Pancreas (tissue), 10 donors: ENCODE results near the gene MYO9B. TPM values are rescaled to one million over a fixed set of nuclear protein-coding genes. Genes with fewer than 3 reads are reported as not detected.
A peak's percentile ranks its signal among the peaks of the same experiment; 100 is the strongest.

Experiments used
- ATAC-seq, 4 donors: fragments of 200-7000 bp; cut with Tn5 transposase; one replicate each; pipeline versions ENCODE4 v1.8.0 to v1.9.1; 2020; ENCODE audit warnings: mild to moderate bottlenecking in 4 of 4, moderate library complexity in 4 of 4
- DNase-seq, 6 donors: peaks; one replicate each; pipeline ENCODE4 v3.0.0-alpha.2; 2020
- FAIRE-seq: peaks from 2 replicates; lab custom pipeline; 2012; peaks lifted over from hg19 to GRCh38; lab: Jason Lieb, UNC
- H3K27ac ChIP-seq, 4 donors: fragments of 200-600 bp; sonication (generic); 1 replicate in 3 of 4; 2 replicates in 1 of 4; pipeline versions ENCODE4 v1.5.0 to v1.8.0; 2020
- H3K27me3 ChIP-seq, 4 donors: fragments of 200-600 bp; one replicate each; pipeline ENCODE4 v1.8.0; 2021
- H3K36me3 ChIP-seq, 3 donors: fragments of 200-600 bp; sonication (generic) in 1 of 3; one replicate each; pipeline versions ENCODE4 v1.5.0 to v1.8.0; 2020 to 2021
- H3K4me1 ChIP-seq, 3 donors: fragments of 200-600 bp; one replicate each; pipeline ENCODE4 v1.8.0; 2021
- H3K4me3 ChIP-seq, 4 donors: fragments of 200-600 bp; sonication (generic) in 2 of 4; one replicate each; pipeline versions ENCODE4 v1.5.0 to v1.8.0; 2020 to 2021
- H3K9me3 ChIP-seq, 4 donors: fragments of 200-600 bp; one replicate each; pipeline ENCODE4 v1.8.0; 2021
- WGBS, 2 donors: extraction: QIAGEN DNeasy Blood & Tissue Kit; methylation state at CpG; one replicate each; pipeline ENCODE4 v1.1.7; 2013; 5-methylcytosine and 5-hydroxymethylcytosine counted together
- intact Hi-C, 3 donors: fragments of 100-400 bp; cut with DNase I; formaldehyde crosslinking; loops; one replicate each; pipeline versions ENCODE4 v1.11.1 to v1.14.2; 2022
- polyA plus RNA-seq, 2 donors: library from polyadenylated mRNA; stranded (reverse); fragments of 200-250 nt; gene quantifications; one replicate each; pipeline ENCODE4 v1.2.3, GENCODE V29; 2013
- total RNA-seq, 6 donors: library from RNA; stranded (reverse); fragmentation: NEBNext Ultra II Directional in 4 of 6; extraction: Animal tissue kit (Norgen Biotek cat#: 25700) in 4 of 6; gene quantifications; one replicate each; pipeline versions ENCODE4 v1.2.1 to v1.2.4, GENCODE V29; 2021 to 2023
- TF ChIP-seq, protein P1 (sequence below), 4 donors: fragments of 200-600 bp; sonication (generic) in 3 of 4; IDR thresholded peaks; one replicate each; pipeline versions ENCODE4 v1.5.0 to v1.8.0; 2021; ENCODE audit warnings: antibody characterized with exemption in 4 of 4
- donor health status: healthy with polysubstance abuse.
- donor health status: DM: no; HTN: no; CAD: no; lungs with moderate emphysema.
- donor health status: DM: no; HTN: no; CAD: no.
- donor health status: control.
- donor health status: control.
- donor health status: Bipolar disorder and iron deficiency.
- donor health status: DM: yes; HTN: yes; CAD: no.
- donor health status: DM: no; HTN: no; CAD: no.
- donor health status: DM: no; HTN: no; CAD: no.
- donor health status: DM: yes; HTN: yes; CAD: no.

The MYO9B gene
- total and polyA plus RNA-seq, 8 donors, result 16.6 to 53.4 (median 23.4) TPM

DNA sequence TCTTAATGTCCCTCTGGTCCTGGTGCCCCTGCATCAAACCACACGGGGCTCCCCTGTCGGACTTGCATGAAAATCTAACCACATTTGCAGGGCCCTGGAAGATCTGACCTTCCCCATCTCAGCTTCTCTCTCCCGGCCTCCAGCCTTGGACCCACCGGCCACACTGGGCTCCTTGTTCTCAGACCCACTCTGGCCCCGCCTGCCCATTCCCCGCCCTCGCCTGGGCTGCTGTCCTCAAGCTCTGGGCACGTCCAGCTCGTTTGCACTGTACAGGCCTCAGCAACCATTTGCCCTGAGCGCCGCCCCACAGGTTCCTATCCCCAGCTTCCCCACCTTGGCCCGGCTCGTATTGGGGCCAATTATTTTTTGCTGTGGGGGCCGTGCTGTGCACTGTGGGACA lies 10.5 kb downstream of the MYO9B start:
- TF ChIP-seq, protein P1, sequence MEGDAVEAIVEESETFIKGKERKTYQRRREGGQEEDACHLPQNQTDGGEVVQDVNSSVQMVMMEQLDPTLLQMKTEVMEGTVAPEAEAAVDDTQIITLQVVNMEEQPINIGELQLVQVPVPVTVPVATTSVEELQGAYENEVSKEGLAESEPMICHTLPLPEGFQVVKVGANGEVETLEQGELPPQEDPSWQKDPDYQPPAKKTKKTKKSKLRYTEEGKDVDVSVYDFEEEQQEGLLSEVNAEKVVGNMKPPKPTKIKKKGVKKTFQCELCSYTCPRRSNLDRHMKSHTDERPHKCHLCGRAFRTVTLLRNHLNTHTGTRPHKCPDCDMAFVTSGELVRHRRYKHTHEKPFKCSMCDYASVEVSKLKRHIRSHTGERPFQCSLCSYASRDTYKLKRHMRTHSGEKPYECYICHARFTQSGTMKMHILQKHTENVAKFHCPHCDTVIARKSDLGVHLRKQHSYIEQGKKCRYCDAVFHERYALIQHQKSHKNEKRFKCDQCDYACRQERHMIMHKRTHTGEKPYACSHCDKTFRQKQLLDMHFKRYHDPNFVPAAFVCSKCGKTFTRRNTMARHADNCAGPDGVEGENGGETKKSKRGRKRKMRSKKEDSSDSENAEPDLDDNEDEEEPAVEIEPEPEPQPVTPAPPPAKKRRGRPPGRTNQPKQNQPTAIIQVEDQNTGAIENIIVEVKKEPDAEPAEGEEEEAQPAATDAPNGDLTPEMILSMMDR (IDR thresholded peaks at IDR 0.05), result no peak
- no peak for ATAC-seq
- Histone ChIP-seq H3K36me3 (no peaks in the 10 kb centered on the region), H3K4me1 (no peaks in the 10 kb centered on the region), H3K4me3 (no peak overlapping the region), H3K27me3 (no peaks in the 10 kb centered on the region), H3K27ac (no peak overlapping the region), H3K9me3 (no peaks in the 10 kb centered on the region)
- intact Hi-C loops, result no loop called here
- DNase-seq, result no peak
- no peak for FAIRE-seq
- 84 to 88% methylated on average over 14 of the region's 14 CpGs for whole genome bisulfite sequencing, 2 donors

DNA sequence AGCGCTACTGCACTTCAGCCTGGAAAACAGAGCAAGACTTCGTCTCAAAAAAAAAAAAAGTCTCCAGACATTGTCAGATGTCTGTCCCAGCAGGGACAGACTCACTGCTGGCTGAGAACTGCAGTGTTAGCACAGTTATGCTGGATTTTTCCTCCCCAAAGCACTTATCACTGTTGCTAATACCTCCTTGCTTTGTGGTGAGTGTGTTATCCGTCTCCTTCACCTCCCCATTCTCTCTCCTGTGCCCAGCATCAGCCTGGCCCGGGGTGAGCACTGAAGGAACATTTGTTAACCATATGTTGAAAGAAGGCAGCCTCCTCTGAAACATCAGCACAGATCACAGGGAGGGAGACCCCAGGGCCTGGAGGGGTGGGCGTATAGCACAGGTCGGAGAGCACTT lies 11.3 kb downstream of the MYO9B start:
- Histone ChIP-seq H3K9me3 (no peaks in the 10 kb centered on the region), H3K27ac (no peak overlapping the region), H3K4me3 (no peak overlapping the region), H3K4me1 (no peaks in the 10 kb centered on the region), H3K27me3 (no peaks in the 10 kb centered on the region), H3K36me3 (no peaks in the 10 kb centered on the region)
- DNase-seq (no peak), FAIRE-seq (no peak), ATAC-seq (no peak)
- WGBS, 2 donors, result 92% methylated on average over 6 of the region's 6 CpGs
- TF ChIP-seq, protein P1 (IDR thresholded peaks at IDR 0.05), result no peak
- intact Hi-C loops, result no loop called here

DNA sequence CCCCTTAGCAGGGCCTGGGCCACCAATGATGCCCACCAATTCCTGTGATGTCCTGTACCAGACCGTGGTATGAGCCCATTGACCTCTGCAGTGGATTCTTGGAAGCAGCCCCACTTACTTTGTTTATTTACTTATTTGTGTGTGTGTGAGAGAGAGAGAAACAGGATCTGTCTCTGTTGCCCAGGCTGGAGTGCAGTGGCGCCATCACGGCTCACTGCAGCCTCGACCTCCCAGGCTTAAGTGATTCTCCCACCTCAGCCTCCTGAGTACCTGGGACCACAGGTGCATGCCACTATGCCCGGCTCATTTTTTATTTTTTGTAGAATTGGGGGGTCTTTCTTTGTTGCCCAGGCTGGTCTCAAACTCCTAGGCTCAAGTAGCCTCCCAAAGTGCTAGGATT lies 13.0 kb downstream of the MYO9B start:
- Histone ChIP-seq H3K4me3 (no peak overlapping the region), H3K4me1 (no peaks in the 10 kb centered on the region), H3K27me3 (no peaks in the 10 kb centered on the region), H3K9me3 (no peaks in the 10 kb centered on the region), H3K27ac (no peak overlapping the region), H3K36me3 (no peaks in the 10 kb centered on the region)
- FAIRE-seq, result no peak
- 92 to 97% methylated on average over 5 of the region's 5 CpGs for WGBS, 2 donors
- no peak for DNase-seq
- intact Hi-C loops, result no loop called here
- TF ChIP-seq, protein P1 (IDR thresholded peaks at IDR 0.05), result no peak
- ATAC-seq, result no peak

DNA sequence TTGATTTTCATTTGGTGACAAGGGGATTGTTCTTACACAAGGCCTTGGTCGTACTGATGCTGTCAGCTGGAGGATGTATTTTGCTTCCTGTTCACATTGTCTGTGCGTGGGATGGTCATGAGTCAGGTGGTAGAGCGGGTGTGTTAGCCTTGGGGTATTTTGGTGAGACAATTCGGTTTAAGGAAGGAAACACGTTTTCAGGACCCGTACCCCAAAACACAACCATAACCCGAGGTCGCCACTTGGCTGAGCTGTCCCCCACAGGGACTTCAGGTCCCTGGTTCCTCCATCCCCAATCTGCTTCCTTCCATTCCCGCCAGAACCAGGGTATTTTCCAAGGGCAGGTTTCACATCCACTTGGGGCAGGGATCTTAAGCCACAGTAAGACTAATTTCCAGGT lies 15.0 kb downstream of the MYO9B start:
- Histone ChIP-seq H3K9me3 (no peaks in the 10 kb centered on the region), H3K27ac (peak overlapping the region in 2 of 4 donors; percentile 44 to 63)
- TF ChIP-seq, protein P1 (IDR thresholded peaks at IDR 0.05), result no peak

DNA sequence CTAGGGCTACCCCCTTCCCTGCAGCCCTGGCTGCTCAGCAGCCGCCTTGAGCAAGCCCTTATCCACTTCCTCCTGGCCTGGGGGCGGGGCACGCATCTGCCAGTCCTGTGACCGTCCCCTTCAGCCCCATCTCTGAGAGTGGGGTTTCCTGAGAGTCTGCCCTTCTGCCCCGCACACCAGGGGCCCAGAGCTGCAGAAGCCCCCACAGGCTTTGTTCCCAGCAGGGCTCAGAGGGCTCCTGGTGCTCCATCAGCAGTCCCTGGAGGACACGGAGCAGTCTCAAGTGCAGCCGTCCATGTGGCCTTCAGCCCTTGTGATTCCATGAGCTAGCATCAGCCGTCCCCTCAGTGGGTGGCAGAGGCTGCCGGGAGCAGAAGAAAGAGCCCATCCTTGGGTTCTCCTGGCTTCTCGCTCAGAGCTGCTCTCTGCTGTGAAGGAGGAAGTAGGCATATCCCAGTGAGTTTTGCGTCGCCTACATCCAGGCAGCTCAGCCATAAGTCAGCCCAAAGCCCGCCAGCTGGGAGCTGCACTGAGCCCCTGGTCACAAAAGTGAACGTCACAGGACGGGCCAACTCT lies 16.3 kb downstream of the MYO9B start:
- Histone ChIP-seq H3K27ac (peak overlapping the region in 2 of 4 donors; percentile 12 to 50), H3K9me3 (no peaks in the 10 kb centered on the region), H3K36me3 (no peaks in the 10 kb centered on the region), H3K4me1 (no peaks in the 10 kb centered on the region), H3K27me3 (no peaks in the 10 kb centered on the region), H3K4me3 (no peak overlapping the region)
- 81 to 89% methylated on average over 15 of the region's 15 CpGs for WGBS, 2 donors
- TF ChIP-seq, protein P1 (IDR thresholded peaks at IDR 0.05), result no peak
- ATAC-seq (peak in 3 of 4 donors; percentile 32 to 72 (median 71)), FAIRE-seq (no peak), DNase-seq (peak in 1 of 6 donors; percentile 57)
- intact Hi-C loops, result no loop called here

More for the DNA sequence above, 15.0 kb downstream of the MYO9B start:
- 90 to 92% methylated on average over 9 of the region's 9 CpGs for WGBS, 2 donors
- DNase-seq, result peak in 1 of 6 donors; percentile 35
- Histone ChIP-seq H3K4me1 (no peaks in the 10 kb centered on the region), H3K27me3 (no peaks in the 10 kb centered on the region), H3K36me3 (no peaks in the 10 kb centered on the region), H3K4me3 (no peak overlapping the region)
- ATAC-seq, result peak in 2 of 4 donors; percentile 43 to 48
- intact Hi-C loops, result no loop called here
- FAIRE-seq, result no peak
